Dermis blood vessel endothelial cell (primary cell): ENCODE data around the gene PSEN1. TPM values are rescaled to one million over a fixed set of nuclear protein-coding genes. Genes with fewer than 3 reads are reported as not detected.

Source experiments
- DNase-seq: peaks from one replicate; pipeline ENCODE4 v3.0.0; 2010
- total RNA-seq: library from RNA; depleted of rRNA; stranded (reverse); fragments of >200 nt; gene quantifications from 2 replicates; pipeline ENCODE4 v1.2.3, GENCODE V29; 2014

The PSEN1 gene
- 52.9 and 57.7 TPM in 2 replicates for total RNA-seq

GRCh38 chr14:73136387-73137225, at the start of gene PSEN1:
TSS of gene PSEN1 (plus strand) at chr14:73136507. CDS start at chr14:73148020, 11,513 bp downstream.
- DNase-seq = peak; percentile 95

GRCh38 chr14:73091044-73091443, 45.3 kb upstream of the PSEN1 start:
- no peak for DNase-seq

- no peak for DNase-seq
Measured at GRCh38 chr14:73097421-73097820, 38.9 kb upstream of the PSEN1 start.

- DNase-seq = no peak
Measured at GRCh38 chr14:73100334-73100733, 36.0 kb upstream of the PSEN1 start.

GRCh38 chr14:73102806-73103497, 33.4 kb upstream of the PSEN1 start:
- DNase-seq = no peak

- no peak for DNase-seq
Measured at GRCh38 chr14:73105050-73105449, 31.3 kb upstream of the PSEN1 start.

GRCh38 chr14:73105727-73106126, 30.6 kb upstream of the PSEN1 start:
- DNase-seq = no peak

GRCh38 chr14:73116079-73116665, 20.1 kb upstream of the PSEN1 start:
- DNase-seq = no peak

- no peak for DNase-seq
Measured at GRCh38 chr14:73124180-73124894, 12.0 kb upstream of the PSEN1 start.

GRCh38 chr14:73125169-73125588, 11.1 kb upstream of the PSEN1 start:
- no peak for DNase-seq

- DNase-seq = no peak
Measured at GRCh38 chr14:73125746-73126145, 10.6 kb upstream of the PSEN1 start.

GRCh38 chr14:73133795-73134194, 2.5 kb upstream of the PSEN1 start:
- DNase-seq = no peak

GRCh38 chr14:73136085-73136386, 271 bp upstream of the PSEN1 start:
- DNase-seq = no peak

- DNase-seq = no peak
Measured at GRCh38 chr14:73140811-73141323, 4.6 kb downstream of the PSEN1 start.

GRCh38 chr14:73142216-73142615, 5.9 kb downstream of the PSEN1 start:
- DNase-seq = no peak

- DNase-seq = no peak
Measured at GRCh38 chr14:73143003-73143402, 6.7 kb downstream of the PSEN1 start.

- DNase-seq = no peak
Measured at GRCh38 chr14:73143617-73144016, 7.3 kb downstream of the PSEN1 start.

- no peak for DNase-seq
Measured at GRCh38 chr14:73145371-73145770, 9.1 kb downstream of the PSEN1 start.

GRCh38 chr14:73146111-73146510, 9.8 kb downstream of the PSEN1 start:
- DNase-seq = no peak

- no peak for DNase-seq
Measured at GRCh38 chr14:73149753-73150152, 13.4 kb downstream of the PSEN1 start.

- no peak for DNase-seq
Measured at GRCh38 chr14:73153272-73153671, 17.0 kb downstream of the PSEN1 start.

GRCh38 chr14:73162251-73162650, 25.9 kb downstream of the PSEN1 start:
- DNase-seq = no peak

GRCh38 chr14:73166399-73166798, 30.1 kb downstream of the PSEN1 start:
- no peak for DNase-seq
